ENCODE results near the gene AAMDC.

The AAMDC gene

DNA sequence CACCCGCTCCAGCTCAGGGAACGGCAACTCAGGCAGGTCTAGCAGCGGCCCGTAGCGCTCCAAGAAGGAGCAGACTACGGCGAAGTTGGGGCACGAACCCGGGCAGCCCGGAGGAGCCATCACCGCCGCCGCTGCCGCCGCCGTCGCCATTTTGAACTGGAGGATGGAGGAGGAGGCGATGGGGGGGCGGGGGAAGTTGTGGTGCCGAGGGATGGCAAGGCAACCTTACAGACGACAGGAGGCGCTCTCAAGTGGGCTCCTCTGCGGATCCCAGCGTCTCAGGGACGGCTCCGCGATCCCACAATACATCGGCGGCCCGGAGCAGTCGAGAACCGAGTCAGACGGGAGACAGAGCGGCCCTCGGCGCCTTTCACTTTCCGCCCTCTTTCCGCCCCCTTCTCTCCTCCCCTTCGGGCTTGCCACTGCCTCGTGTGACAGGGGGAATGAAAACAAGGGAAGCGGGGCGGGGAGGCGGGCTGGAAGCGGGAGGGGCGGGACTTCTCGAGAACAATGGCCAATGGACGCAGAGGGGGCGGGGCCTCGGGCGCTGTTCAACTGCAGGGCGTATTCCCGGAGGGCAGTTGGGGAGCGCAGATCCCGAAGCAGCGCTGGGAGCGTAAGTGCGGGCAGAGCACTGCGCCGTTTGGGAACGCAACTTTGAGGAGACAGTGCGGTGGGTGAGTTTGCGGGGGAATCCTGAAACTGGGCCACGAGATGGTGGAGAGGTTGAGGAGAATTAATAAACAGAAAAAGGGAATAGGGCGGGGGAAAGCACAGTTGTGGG is at the start of gene AAMDC, which contains the start of gene RSF1:
Gene AAMDC, plus strand, starts transcription at position 580 of the 784 bp plus-strand sequence. CDS start 21,353 bp downstream, outside the sequence.
Gene RSF1, minus strand, starts transcription at position 158 of the 784 bp plus-strand sequence. Its CDS starts 8 bp downstream, at position 150.
- peak; percentile 98 for DNase-seq

DNA sequence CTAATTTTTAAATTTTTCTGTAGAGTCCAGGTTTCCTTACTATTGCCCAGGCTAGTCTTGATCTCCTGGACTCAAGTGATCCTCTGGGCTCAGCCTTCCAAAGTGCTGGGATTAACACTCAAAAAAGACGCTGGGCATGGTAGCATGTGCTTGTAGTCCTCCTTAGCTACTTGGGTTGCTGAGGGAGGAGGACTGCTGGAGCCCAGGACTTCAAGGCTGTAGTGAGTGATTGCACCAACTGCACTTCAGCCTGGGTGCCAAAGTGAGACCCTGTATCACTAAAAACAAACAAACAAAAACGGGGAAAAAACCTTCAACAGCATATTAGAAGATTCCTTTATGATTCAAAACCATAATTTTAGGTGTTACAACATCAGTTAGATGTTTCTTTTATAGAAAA is 45.0 kb upstream of the AAMDC start:
- no peak for DNase-seq

DNA sequence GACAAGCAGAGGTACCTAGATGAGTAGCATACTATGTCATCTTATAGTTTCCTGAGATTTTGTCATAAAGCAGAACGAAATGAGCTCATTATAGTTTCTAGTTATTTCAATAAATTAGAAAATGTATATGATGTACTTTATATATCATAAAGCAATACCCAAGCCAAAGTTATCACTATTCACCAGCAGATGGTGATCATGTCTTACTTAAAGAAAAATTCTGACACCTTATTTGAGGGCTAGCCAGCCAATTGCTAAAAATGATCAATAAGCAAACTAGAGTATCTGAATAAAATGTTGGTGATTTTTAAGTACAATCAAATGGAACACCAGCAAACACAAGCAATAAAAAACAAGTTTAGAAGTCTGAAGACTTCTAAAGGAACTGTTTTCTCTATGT is 44.5 kb upstream of the AAMDC start:
- DNase-seq, result peak in 1 of 2 donors; percentile 51

DNA sequence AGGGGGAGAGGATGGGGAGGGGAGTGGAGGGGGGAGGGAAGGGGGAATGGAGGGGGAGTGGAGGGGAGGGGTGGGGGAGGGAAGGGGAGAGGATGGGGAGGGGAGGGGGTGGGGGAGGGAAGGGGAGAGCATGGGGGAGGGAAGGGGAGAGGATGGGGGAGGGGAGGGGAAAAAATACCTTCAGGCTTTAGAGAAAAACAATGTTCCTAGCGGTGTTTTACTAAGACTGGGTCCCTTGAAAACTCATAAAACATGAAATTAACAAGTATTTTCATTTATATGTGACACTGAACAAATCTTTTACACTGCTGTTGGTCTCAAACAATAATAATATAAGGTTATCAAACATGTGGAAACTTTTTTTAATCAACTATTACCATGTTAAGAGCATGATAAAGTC is 42.8 kb upstream of the AAMDC start:
- DNase-seq, result no peak

- DNase-seq, result no peak
Measured at GRCh38 chr11:77778549-77778948, 42.4 kb upstream of the AAMDC start.

- DNase-seq, result no peak
Measured at GRCh38 chr11:77779935-77780334, 41.0 kb upstream of the AAMDC start.

DNA sequence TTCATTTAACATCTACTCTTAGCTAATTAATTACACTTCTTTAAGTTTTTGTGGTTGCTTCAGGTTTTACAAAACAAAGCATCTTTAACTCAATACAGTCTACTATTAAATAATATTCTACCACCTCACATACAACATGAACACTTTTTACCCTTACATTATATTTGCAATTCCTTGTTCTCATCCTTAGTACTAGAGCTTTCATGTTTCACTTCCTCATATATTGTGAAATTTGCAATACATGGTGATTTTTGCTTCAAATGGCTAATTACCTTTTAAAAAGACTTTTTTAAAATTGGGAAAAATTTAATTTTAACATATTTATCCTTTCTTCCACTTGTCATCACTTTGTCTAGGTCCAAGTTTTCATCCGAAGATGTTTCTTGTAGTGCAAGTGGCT is 37.9 kb upstream of the AAMDC start:
- no peak for DNase-seq

- no peak for DNase-seq
Measured at GRCh38 chr11:77784572-77784971, 36.4 kb upstream of the AAMDC start.

DNA sequence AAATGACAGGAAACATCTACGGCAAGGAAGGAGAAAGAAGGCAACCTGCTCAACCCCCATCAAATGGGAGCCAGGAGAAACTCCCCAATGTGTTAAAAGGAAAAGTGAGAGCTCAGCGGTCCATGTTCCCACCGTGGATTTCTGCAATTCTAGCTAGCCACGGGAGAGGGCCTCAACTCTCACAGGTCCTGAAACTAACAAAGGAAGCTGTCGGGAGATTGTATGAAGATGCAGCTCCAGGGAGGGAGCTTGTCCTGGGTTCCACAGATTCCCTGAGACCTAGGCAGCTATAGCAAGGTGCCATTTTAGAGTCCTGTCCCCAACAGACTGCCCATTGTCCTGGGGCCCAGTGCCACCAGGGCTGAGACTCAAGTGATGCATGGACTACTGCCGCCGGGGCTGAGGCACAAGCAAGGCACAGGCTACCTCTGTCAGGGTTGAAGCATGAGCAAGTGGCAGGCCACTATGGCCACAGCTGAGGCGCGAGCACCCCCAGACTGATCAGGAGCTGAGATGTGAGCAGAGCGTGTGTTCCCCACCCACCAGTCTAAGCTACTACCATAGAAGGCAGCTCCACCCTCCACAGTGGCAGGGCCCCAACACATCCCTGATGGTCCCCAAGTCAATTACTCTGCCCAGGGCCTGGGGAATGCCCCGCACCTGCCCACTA is 31.7 kb upstream of the AAMDC start:
- no peak for DNase-seq

GRCh38 chr11:77789731-77790476 is 31.0 kb upstream of the AAMDC start:
- DNase-seq, result no peak

GRCh38 chr11:77791301-77791700 is 29.6 kb upstream of the AAMDC start:
- DNase-seq, result no peak

DNA sequence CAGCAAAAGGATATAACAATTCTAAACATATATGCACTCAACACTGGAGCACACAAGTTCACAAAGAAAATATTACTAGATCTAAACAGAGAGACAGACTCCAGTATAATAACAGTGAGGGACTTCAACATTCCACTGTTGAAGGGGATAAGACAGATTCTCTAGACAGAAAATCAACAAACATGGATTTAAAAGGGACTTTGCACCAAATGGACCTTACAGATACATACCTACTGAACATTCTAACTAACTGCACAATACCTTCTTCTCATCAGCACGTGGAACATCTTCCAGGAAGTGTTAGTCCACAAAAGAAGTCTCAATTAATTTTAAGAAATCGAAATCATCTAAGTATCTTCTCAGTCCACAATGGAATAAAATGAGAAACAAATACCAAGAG is 27.0 kb upstream of the AAMDC start:
- no peak for DNase-seq

- DNase-seq, result no peak
Measured at GRCh38 chr11:77799338-77799737, 21.6 kb upstream of the AAMDC start.

- DNase-seq, result no peak
Measured at GRCh38 chr11:77800449-77800848, 20.5 kb upstream of the AAMDC start.

GRCh38 chr11:77801477-77801876 is 19.5 kb upstream of the AAMDC start:
- no peak for DNase-seq

DNA sequence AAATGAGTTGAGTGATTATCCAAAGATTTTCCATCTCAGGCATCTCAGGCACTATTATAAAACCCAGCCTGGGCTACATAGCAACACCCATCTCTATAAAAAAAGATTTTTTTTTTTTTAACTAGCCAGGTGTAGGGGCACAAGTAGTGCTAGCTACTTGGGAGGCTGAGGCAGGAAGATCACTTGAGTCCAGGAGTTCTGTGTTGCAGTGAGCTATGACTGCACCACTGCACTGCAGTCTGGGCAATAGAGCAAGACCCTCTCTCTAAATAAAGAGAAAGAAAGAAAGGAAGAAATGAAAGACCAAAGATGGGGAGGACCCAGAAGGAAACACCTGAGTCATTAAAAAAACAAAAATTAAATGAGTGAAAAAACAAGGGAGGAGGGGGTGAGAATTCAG is 14.5 kb upstream of the AAMDC start:
- DNase-seq, result no peak

DNA sequence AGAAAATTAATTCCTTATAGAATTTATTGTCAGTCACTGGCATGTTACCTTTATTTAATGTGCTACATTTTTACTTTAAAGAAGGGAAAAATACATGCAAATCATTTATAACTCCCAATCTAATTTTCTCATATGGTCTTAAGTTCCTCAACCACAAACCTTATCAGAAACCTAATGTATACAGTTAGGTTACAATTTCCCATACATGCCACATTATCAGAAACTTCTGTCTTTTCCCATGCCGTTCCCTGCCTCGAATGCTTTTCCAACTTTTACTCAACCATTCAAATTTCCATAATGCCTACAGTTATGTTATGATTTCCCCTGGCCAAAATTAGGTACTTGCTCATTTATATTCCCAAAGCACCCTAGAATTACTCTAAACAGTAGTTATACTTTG is 14.0 kb upstream of the AAMDC start:
- DNase-seq, result no peak

DNA sequence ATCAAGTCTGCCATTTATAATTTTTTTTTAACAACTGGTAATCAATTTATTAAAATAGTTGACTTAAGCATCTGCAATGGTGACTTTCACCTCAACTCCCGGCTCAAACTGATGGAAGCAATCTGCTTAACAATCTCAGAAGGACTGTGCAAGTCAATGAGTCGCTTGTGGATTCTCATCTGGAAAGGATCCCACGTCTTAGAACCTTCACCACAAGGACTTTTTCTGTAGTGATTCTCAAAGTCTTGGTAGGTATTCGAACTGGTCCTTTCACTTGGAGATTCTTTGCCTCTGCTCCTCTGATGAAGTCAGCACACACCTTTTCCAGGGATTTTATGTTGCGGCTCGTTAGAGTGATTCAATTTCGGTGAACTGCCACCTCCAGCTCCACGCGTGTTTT is 7.7 kb upstream of the AAMDC start:
- no peak for DNase-seq

DNA sequence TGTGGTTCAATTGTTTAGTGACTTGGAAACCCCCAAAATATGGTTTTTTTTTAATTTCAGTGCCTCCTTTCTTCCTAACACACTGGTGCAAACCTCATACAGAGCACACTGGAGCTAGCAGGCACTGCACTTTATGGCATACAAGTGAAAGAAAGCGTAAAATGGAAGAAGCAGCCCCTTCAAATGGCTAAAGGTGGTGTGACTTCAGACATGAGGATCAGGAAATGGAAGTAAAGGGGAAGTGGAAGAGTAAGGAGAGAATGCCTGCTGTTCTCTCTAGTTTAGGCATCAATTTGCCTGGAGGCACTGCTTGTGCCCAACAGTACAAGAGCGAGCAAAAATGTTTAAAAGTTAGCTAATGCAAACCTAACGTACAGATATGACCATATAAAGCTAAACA is 6.1 kb upstream of the AAMDC start:
- DNase-seq, result no peak

DNA sequence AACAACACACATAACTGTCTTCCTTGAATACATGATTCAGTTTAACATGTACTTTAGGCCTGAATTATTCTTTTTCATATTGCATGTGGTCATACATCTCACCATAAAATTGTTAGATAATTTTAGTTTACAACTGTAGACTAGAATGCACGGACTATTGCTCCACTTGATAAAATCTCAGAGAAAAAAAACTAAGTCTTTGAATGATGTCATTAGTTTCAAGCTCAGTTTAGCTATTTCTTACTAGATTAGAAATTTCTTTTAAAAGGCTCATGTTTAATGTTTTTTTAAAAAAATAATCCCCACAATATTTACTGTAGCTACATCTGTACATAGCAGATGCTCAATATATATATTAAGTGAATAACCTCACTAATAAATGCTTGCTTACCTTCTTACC is 5.5 kb upstream of the AAMDC start:
- no peak for DNase-seq

GRCh38 chr11:77819411-77819920 is 1.5 kb upstream of the AAMDC start:
- peak; percentile 84 to 85 for DNase-seq

DNA sequence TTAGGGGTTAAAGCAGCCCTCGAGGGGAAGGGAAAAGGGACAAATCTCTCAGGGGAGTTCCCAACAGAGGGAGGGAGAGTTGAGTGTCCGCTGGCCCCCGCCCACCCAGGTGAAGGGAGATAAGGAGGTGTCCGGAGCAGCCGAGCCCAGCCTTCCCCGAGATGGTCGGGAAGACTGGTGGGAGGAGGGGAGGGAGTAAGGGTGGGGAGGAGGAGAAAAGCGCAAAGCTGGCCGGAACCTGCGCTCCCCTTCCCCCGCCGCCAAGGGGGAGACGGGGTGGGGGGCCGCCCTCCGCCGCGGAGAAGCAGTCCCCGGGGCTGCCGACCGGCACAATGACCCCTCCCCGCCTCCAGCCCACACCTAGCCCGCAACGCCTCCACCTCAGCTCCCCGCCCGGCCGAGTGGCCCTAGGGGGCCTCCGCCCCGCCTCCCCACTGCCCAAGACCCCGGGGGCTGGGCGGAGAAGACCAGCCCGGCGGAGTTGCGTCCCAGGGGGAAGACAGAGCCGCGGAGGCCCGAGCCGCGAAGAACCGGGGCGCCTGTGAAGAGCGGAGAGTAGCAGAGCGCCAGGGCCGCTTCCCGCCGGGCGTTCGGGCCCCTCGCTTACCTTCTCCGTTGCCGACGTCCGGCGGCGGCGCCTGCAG is 901 bp upstream of the AAMDC start:
- DNase-seq, result peak in 1 of 2 donors; percentile 12

GRCh38 chr11:77821349-77821851 is 456 bp downstream of the AAMDC start:
- DNase-seq, result peak in 1 of 2 donors; percentile 3

All from CD4-positive, alpha-beta T cell treated with Interleukin-4 for 1 hour (primary cell).